IMR-90 (cell line): ENCODE measurements around the gene USP35. TPM values are rescaled to one million over a fixed set of nuclear protein-coding genes. Genes with fewer than 3 reads are reported as not detected.

ENCODE experiments used
- ATAC-seq: fragments of 200-7000 bp; cut with Tn5 transposase; 2 replicates; pipeline ENCODE4 v1.9.1; 2020; ENCODE audit warnings: low read depth, mild to moderate bottlenecking, moderate library complexity
- BruUV-seq: library from RNA; stranded (reverse); fragments of 400-500 nt; replicated peaks from 2 replicates; lab custom pipeline; 2021; lab: Mats Ljungman, UMichigan
- CTCF ChIA-PET: fragments of 300-600 bp; formaldehyde crosslinking; extraction: SDS; loops from one replicate; lab custom pipeline; 2021; ENCODE audit warnings: antibody characterized with exemption; lab: Yijun Ruan, JAX
- POLR2A ChIA-PET: fragments of 300-600 bp; sonication (Branson Sonifier 250); formaldehyde crosslinking; loops from one replicate; lab custom pipeline; 2022; ENCODE audit warnings: antibody characterized with exemption; ENCODE audit not compliant: unreplicated experiment; lab: Charles Lee
- DNase-seq: peaks from one replicate; pipeline ENCODE4 v3.0.0; 2013
- H2AFZ ChIP-seq: replicated peaks from 2 replicates; pipeline ENCODE3; 2013; ENCODE audit warnings: low read length, mild to moderate bottlenecking; ENCODE audit not compliant: poor library complexity
- H2AK5ac ChIP-seq: 2 replicates; pipeline ENCODE4 v1.6.1; 2013; ENCODE audit warnings: low read depth, low read length, inconsistent platforms
- H2AK9ac ChIP-seq: replicated peaks from 2 replicates; pipeline ENCODE3; 2013; ENCODE audit warnings: mild to moderate bottlenecking, low read depth, low read length, moderate library complexity; ENCODE audit not compliant: poor library complexity
- H2BK120ac ChIP-seq: 2 replicates; pipeline ENCODE4 v1.6.1; 2013; ENCODE audit warnings: low read depth, low read length, inconsistent platforms
- H2BK15ac ChIP-seq: 3 replicates; pipeline ENCODE4 v1.6.1; 2013; ENCODE audit warnings: low read depth, low read length, inconsistent platforms
- H2BK20ac ChIP-seq: 2 replicates; pipeline ENCODE4 v1.6.1; 2013; ENCODE audit warnings: low read depth, mild to moderate bottlenecking, inconsistent platforms, low read length, moderate library complexity
- H2BK5ac ChIP-seq: 2 replicates; pipeline ENCODE4 v1.6.1; 2013; ENCODE audit warnings: mild to moderate bottlenecking, low read depth, low read length, inconsistent platforms; ENCODE audit not compliant: poor library complexity, severe bottlenecking
- H3K14ac ChIP-seq: replicated peaks from 2 replicates; pipeline ENCODE4 v1.6.1; 2013; ENCODE audit warnings: low read depth, low read length, inconsistent platforms
- H3K18ac ChIP-seq: 2 replicates; pipeline ENCODE4 v1.6.1; 2013; ENCODE audit warnings: low read depth, low read length, control low read depth
- H3K23ac ChIP-seq: 2 replicates; pipeline ENCODE4 v1.6.1; 2013; ENCODE audit warnings: low read depth, low read length, inconsistent platforms
- H3K27ac ChIP-seq: 2 replicates; pipeline ENCODE4 v1.5.1; 2013; ENCODE audit warnings: mild to moderate bottlenecking, control low read depth, low read length; ENCODE audit not compliant: insufficient read depth
- H3K27me3 ChIP-seq: 2 replicates; pipeline ENCODE4 v1.6.1; 2013; ENCODE audit warnings: low read length; ENCODE audit not compliant: control insufficient read depth, insufficient read depth
- H3K36me3 ChIP-seq: 2 replicates; pipeline ENCODE4 v1.6.1; 2013; ENCODE audit warnings: low read length, mixed read lengths; ENCODE audit not compliant: control insufficient read depth, insufficient read depth
- H3K4ac ChIP-seq: 2 replicates; pipeline ENCODE4 v1.6.1; 2013; ENCODE audit warnings: low read depth, low read length, inconsistent platforms
- H3K4me1 ChIP-seq: 2 replicates; pipeline ENCODE4 v1.6.1; 2013; ENCODE audit warnings: low read length, mixed read lengths; ENCODE audit not compliant: control insufficient read depth, insufficient read depth
- H3K4me2 ChIP-seq: 2 replicates; pipeline ENCODE4 v1.6.1; 2013; ENCODE audit warnings: low read depth, mild to moderate bottlenecking, control low read depth, low read length, moderate library complexity
- H3K4me3 ChIP-seq: 2 replicates; pipeline ENCODE4 v1.5.1; 2013; ENCODE audit warnings: low read depth, mild to moderate bottlenecking, control low read depth, low read length, moderate library complexity; ENCODE audit not compliant: insufficient read depth
- H3K56ac ChIP-seq: 2 replicates; pipeline ENCODE4 v1.6.1; 2013; ENCODE audit warnings: low read length, inconsistent platforms; ENCODE audit not compliant: insufficient read depth; ENCODE audit errors: extremely low read depth
- H3K79me1 ChIP-seq, 2 experiments: 2 replicates each; pipeline ENCODE4 v1.6.1; 2013; ENCODE audit warnings: low read length in 2 of 2, inconsistent platforms in 1 of 2, low read depth in 1 of 2
- H3K9ac ChIP-seq: 2 replicates; pipeline ENCODE4 v1.6.1; 2013; ENCODE audit warnings: low read depth, low read length, control low read depth
- H3K9me1 ChIP-seq: 2 replicates; pipeline ENCODE4 v1.6.1; 2013; ENCODE audit warnings: low read length, inconsistent platforms; ENCODE audit not compliant: insufficient read depth
- H3K9me3 ChIP-seq: 2 replicates; pipeline ENCODE4 v1.6.1; 2013; ENCODE audit warnings: low read length; ENCODE audit not compliant: control insufficient read depth, insufficient read depth
- H4K20me1 ChIP-seq: 2 replicates; pipeline ENCODE4 v1.6.1; 2013; ENCODE audit warnings: low read length, inconsistent platforms; ENCODE audit not compliant: insufficient read depth
- H4K5ac ChIP-seq: 2 replicates; pipeline ENCODE4 v1.6.1; 2013; ENCODE audit warnings: mild to moderate bottlenecking, low read depth, low read length, control low read depth
- H4K8ac ChIP-seq, 2 experiments: 2 replicates each; pipeline ENCODE4 v1.6.1; 2013; ENCODE audit warnings: low read depth in 2 of 2, low read length in 2 of 2, control low read depth in 1 of 2, inconsistent platforms in 1 of 2
- H4K91ac ChIP-seq: 2 replicates; pipeline ENCODE4 v1.6.1; 2013; ENCODE audit warnings: low read depth, low read length, inconsistent platforms; ENCODE audit not compliant: insufficient read depth
- BHLHE40 ChIP-seq: fragments of 150-350 bp; IDR thresholded peaks from 2 replicates; pipeline ENCODE4 v1.6.1; 2016; ENCODE audit warnings: mild to moderate bottlenecking, low read depth, low read length
- CEBPB ChIP-seq: IDR thresholded peaks from 2 replicates; pipeline ENCODE4 v1.6.1; 2012; ENCODE audit warnings: low read depth, low read length, improper control_type of control experiment
- CTCF ChIP-seq: conservative IDR thresholded peaks from 2 replicates; pipeline ENCODE4 v1.5.1; 2012; ENCODE audit warnings: mild to moderate bottlenecking, low read depth, low read length, improper control_type of control experiment
- POLR2A ChIP-seq: IDR thresholded peaks from 2 replicates; pipeline ENCODE4 v1.6.1; 2012; ENCODE audit warnings: mild to moderate bottlenecking, low read depth, low read length
- RCOR1 ChIP-seq: IDR thresholded peaks from 2 replicates; pipeline ENCODE4 v1.6.1; 2012; ENCODE audit warnings: mild to moderate bottlenecking, low read length, improper control_type of control experiment; ENCODE audit not compliant: insufficient replicate concordance
- SMC3 ChIP-seq: fragments of 150-350 bp; IDR thresholded peaks from 2 replicates; pipeline ENCODE4 v1.6.1; 2016; ENCODE audit warnings: low read depth, mild to moderate bottlenecking, antibody characterized with exemption, low read length, moderate library complexity
- dilution Hi-C: fragments of 300-500 bp; cut with HindIII; formaldehyde crosslinking; loops from one replicate; pipeline ENCODE4 v1.14.3; 2018; ENCODE audit warnings: low sequenced_read_pairs; ENCODE audit not compliant: unreplicated experiment
- in situ Hi-C: fragments of 300-500 bp; cut with MboI; formaldehyde crosslinking; loops from 3 replicates; pipeline ENCODE4 v1.14.3; 2019; ENCODE audit warnings: low sequenced_read_pairs, inconsistent platforms, mixed read lengths
- intact Hi-C: fragments of 100-400 bp; cut with micrococcal nuclease; formaldehyde crosslinking; loops from 2 replicates; pipeline ENCODE4 v1.10.0; 2022
- polyA plus RNA-seq, 3 experiments: library from polyadenylated mRNA; depleted of rRNA; stranded (reverse); fragments of >200 nt; gene quantifications; 2 replicates each; pipeline ENCODE4 v1.2.3, GENCODE V29; 2012; ENCODE audit warnings: low replicate concordance in 1 of 3
- total RNA-seq: library from RNA; depleted of rRNA; stranded (reverse); fragments of >200 nt; gene quantifications from 2 replicates; pipeline ENCODE4 v1.2.3, GENCODE V29; 2012

USP35 gene
- total and polyA plus RNA-seq, 2 of the 4 experiments (the other 2 are of a cell fraction) = 2.7 to 11.3 TPM

DNA sequence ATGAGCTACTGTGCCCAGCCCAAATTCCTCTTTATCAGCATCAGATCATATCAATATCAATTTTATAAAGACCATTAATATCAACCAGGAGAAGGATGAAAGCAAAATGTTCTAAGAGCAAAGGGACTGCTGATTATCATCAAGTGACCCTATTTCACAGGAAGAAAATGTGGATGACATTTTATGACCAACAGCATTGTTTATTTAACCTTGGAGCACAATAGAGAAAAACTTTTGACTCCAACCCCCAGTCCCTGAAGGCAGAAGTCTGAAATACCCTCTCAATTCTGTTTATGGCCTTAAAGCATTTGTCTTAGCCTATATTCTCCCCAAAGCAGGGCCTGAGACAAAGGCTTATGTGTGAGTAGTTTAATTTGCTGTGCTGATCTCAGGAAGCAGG is 38.0 kb upstream of the USP35 start:
- Histone ChIP-seq H3K9me3 (no peaks in the 10 kb centered on the region), H2AFZ (no peak overlapping the region), H3K9ac (no peak overlapping the region), H2BK15ac (no peak overlapping the region), H2BK5ac (no peak overlapping the region), H3K14ac (no peak overlapping the region), H3K27me3 (no peaks in the 10 kb centered on the region), H2AK9ac (no peak overlapping the region), H3K36me3 (no peaks in the 10 kb centered on the region), H2AK5ac (no peak overlapping the region), H2BK20ac (no peak overlapping the region), H3K27ac (no peak overlapping the region), H3K4me2 (no peak overlapping the region), H3K56ac (no peak overlapping the region), H4K8ac (no peak overlapping the region), H3K4ac (no peak overlapping the region), H3K18ac (no peak overlapping the region), H4K91ac (no peak overlapping the region), H3K4me1 (no peaks in the 10 kb centered on the region), H3K79me1 (no peaks in the 10 kb centered on the region), H4K20me1 (no peaks in the 10 kb centered on the region), H3K23ac (no peak overlapping the region), H4K5ac (no peak overlapping the region), H2BK120ac (no peak overlapping the region), H3K9me1 (no peaks in the 10 kb centered on the region), H3K4me3 (no peak overlapping the region)
- ChIA-PET POLR2A (no interaction called here), CTCF (interaction anchor here (0.7 kb wide), 1 partner anchor 96 kb away, joined by 3 read pairs; no protein-coding TSS in a partner anchor)
- ATAC-seq (no peak), DNase-seq (no peak)
- in situ Hi-C loops = loop anchor here (5.0 kb wide), 1 partner anchor 417 kb away; no protein-coding TSS in a partner anchor
- no TSS peak for BruUV-seq
- intact Hi-C loops = no loop called here
- dilution Hi-C loops = no loop called here
- no peak for TF ChIP-seq BHLHE40
- no peak for TF ChIP-seq CEBPB
- TF ChIP-seq RCOR1 = no peak
- TF ChIP-seq CTCF = no peak
- no peak for TF ChIP-seq SMC3
- no peak for TF ChIP-seq POLR2A
